Esophagus mucosa (tissue), 1 donor: ENCODE measurements around the gene WASHC2C. TPM values are rescaled to one million over a fixed set of nuclear protein-coding genes. Genes with fewer than 3 reads are reported as not detected.
"Not testable (repeated sequence)": the region's sequence is repeated elsewhere in the genome, so short reads cannot be mapped to it uniquely, and the experiment has no call there.

Experiments
- ATAC-seq: fragments of 200-7000 bp; cut with Tn5 transposase; one replicate; pipeline ENCODE4 v1.9.1; 2020
- total RNA-seq: library from RNA; stranded (reverse); gene quantifications from one replicate; pipeline ENCODE4 v1.2.4, GENCODE V29; 2023
- donor health status: DM: yes; HTN: yes; CAD: no.

The WASHC2C gene, protein sequence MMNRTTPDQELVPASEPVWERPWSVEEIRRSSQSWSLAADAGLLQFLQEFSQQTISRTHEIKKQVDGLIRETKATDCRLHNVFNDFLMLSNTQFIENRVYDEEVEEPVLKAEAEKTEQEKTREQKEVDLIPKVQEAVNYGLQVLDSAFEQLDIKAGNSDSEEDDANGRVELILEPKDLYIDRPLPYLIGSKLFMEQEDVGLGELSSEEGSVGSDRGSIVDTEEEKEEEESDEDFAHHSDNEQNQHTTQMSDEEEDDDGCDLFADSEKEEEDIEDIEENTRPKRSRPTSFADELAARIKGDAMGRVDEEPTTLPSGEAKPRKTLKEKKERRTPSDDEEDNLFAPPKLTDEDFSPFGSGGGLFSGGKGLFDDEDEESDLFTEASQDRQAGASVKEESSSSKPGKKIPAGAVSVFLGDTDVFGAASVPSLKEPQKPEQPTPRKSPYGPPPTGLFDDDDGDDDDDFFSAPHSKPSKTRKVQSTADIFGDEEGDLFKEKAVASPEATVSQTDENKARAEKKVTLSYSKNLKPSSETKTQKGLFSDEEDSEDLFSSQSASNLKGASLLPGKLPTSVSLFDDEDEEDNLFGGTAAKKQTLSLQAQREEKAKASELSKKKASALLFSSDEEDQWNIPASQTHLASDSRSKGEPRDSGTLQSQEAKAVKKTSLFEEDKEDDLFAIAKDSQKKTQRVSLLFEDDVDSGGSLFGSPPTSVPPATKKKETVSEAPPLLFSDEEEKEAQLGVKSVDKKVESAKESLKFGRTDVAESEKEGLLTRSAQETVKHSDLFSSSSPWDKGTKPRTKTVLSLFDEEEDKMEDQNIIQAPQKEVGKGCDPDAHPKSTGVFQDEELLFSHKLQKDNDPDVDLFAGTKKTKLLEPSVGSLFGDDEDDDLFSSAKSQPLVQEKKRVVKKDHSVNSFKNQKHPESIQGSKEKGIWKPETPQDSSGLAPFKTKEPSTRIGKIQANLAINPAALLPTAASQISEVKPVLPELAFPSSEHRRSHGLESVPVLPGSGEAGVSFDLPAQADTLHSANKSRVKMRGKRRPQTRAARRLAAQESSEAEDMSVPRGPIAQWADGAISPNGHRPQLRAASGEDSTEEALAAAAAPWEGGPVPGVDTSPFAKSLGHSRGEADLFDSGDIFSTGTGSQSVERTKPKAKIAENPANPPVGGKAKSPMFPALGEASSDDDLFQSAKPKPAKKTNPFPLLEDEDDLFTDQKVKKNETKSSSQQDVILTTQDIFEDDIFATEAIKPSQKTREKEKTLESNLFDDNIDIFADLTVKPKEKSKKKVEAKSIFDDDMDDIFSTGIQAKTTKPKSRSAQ (N-terminal part only)
- total RNA-seq: 17.9 TPM

- peak; percentile 96 for ATAC-seq
Measured at GRCh38 chr10:45726703-45727420, at the start of gene WASHC2C. TSS of gene WASHC2C (plus strand) at chr10:45727266. CDS start at chr10:45727318, 52 bp downstream.

DNA sequence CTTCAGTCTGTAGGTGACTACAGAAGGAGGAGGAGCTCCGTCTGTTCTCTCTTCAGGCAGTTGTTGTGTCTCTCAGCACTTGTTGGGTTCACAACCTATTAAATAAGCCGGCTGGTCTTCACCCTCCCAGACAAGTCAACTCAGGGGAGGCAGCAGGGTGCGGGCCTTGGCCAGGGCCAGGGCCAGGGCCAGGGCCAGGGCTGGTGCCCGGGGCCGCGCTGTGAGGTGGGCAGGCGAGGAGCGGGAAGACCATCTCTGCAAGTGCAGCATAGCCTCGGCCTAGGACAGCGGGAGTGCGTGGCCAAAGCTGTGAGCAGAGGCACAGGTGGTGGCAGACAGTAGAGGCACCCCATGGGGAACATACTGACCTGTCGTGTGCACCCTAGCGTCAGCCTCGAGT lies 48.6 kb upstream of the WASHC2C start:
- not testable (repeated sequence) for ATAC-seq

GRCh38 chr10:45710200-45710796 lies 16.8 kb upstream of the WASHC2C start:
- not testable (repeated sequence) for ATAC-seq

DNA sequence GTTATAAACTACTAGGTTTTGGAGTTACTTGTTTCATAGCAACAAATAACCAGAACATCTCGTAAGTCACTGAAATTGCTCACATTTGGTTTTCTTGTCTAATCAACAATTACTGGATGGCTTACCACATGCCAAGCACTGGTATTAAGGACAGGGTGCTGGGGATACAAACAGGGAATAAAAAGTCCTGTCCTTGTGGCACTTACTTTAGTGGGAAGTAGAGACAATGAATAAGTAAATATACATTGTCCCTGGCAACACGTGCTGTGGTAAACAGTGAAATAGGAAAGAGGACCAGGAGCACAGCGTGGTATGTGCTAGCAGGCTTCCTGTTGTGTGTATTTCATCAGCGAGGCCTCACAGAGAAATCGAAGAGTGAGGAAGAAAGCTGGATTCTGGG lies 15.8 kb upstream of the WASHC2C start:
- ATAC-seq: not testable (repeated sequence)

- not testable (repeated sequence) for ATAC-seq
Measured at GRCh38 chr10:45717053-45717452, 10.0 kb upstream of the WASHC2C start.

GRCh38 chr10:45717642-45718041 lies 9.4 kb upstream of the WASHC2C start:
- not testable (repeated sequence) for ATAC-seq

GRCh38 chr10:45721503-45721902 lies 5.6 kb upstream of the WASHC2C start:
- not testable (repeated sequence) for ATAC-seq

GRCh38 chr10:45723851-45724250 lies 3.2 kb upstream of the WASHC2C start:
- ATAC-seq: not testable (repeated sequence)

- peak; percentile 81 for ATAC-seq
Measured at GRCh38 chr10:45727421-45727965, 427 bp downstream of the WASHC2C start.

DNA sequence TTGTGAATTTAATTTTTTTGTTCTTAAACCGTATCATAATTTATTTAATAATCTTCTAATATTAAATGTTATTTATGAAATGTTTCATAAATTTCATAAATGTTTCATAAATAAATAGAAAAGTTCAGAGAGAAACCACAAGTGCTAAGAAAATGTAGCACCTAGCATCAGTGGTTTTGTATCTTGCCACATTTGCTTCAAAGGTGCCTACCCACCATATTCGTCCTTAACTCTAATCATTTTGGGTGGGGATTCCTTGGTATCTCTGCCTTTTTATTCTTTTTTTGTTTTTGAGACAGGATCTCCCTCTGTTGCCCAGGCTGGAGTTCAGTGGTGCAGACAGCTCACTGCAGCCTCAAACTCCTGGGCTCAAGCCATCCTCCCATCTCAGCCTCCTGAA lies 7.4 kb downstream of the WASHC2C start:
- ATAC-seq: not testable (repeated sequence)

DNA sequence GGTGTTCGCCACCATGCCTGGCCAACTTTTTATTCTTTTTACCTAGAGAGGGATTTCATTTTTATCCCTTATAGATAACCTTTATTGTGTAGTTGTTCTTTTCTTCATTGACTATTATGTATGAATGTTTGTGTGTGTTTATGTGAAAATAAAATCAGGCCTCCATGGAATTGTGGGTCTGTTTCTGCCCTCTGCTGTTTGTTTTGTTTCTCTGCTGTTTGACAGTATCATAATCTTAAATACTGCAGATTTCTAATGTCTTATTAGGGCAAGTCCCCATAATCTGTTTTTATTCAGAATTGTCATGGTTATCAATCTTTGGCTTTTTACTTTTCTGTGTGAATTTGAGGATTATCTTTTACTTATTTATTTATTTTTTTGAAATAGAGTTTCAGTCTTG lies 7.8 kb downstream of the WASHC2C start:
- ATAC-seq: not testable (repeated sequence)

GRCh38 chr10:45741559-45741958 lies 14.5 kb downstream of the WASHC2C start:
- ATAC-seq: not testable (repeated sequence)

- not testable (repeated sequence) for ATAC-seq
Measured at GRCh38 chr10:45742014-45742413, 14.9 kb downstream of the WASHC2C start.

GRCh38 chr10:45751141-45751540 lies 24.1 kb downstream of the WASHC2C start:
- ATAC-seq: not testable (repeated sequence)

DNA sequence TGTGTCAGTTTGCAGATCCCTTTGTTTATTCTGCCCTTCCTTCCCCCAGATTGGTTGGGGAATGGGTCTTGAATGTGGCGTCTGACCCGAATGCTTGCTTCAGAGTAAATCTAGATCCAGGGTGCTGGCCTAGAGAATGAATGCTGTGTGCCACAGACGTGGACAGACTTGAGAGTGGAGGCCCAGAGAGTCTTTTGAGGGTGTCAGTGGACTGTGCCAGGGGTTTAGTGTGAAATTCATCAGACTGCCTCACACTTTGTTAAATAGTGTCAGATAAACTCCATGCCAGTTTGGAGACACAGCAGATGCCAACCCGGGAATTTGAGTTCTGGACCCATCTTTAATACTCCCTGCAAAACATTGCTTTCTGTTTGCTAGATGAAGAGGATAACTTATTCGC lies 25.1 kb downstream of the WASHC2C start:
- peak; percentile 22 for ATAC-seq

- not testable (repeated sequence) for ATAC-seq
Measured at GRCh38 chr10:45753979-45754495, 27.0 kb downstream of the WASHC2C start.

- not testable (repeated sequence) for ATAC-seq
Measured at GRCh38 chr10:45755083-45755482, 28.0 kb downstream of the WASHC2C start.

DNA sequence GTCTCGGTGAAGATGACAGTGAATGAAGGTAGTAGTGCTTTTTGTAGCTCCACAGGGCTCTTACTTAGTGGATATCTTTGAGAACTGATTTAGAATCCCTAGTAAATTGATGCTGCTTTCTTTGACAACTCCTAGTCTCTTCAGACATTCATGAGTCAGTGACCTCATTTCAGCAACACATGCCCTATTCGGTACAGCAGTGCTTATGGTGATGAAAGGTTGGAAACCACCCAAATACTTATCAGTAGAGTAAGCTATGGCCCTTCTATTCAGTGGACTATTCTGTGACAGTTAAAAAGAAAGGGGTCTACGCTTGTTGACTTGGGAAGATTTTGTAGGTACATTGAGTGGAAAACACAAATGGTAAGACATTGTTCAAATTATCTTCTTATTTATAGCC lies 29.0 kb downstream of the WASHC2C start:
- ATAC-seq: not testable (repeated sequence)

DNA sequence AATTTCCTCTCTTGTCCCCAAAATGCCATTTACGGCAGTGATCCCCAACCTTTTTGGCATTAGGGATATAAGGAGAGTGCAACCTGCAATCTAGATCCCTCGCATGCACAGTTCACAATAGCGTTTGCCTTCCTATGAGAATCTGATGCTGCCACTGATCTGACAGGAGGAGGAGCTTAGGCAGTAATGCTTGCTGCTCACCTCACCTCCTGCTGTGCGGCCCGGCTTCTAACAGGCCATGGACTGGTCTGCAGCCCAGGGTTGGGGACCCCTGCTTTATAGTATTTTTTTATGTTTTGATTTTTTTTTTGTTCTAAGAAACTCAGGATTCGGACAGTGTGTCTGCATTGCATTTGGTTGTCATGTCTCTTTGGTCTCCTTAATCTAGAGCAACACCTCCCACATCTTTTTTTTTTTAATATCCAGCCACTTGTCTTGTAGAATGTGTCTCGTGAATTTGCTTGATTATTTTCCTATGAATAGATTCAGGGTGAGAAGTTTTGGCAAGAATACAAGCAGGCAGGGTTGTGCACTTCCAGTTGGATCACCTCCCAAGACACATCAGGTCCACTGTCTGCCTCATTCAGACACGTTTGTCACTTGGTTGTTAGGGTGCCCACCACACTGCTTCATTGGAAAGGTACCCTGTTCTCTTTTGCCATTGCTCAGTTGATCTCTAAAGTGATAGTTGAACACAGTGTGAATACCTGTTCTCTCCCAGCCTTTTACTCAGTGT lies 30.8 kb downstream of the WASHC2C start:
- not testable (repeated sequence) for ATAC-seq

GRCh38 chr10:45761622-45762021 lies 34.6 kb downstream of the WASHC2C start:
- ATAC-seq: not testable (repeated sequence)
